Astrocyte of the cerebellum (primary cell): ENCODE measurements around the gene AATF.

Source experiments
- DNase-seq: peaks from one replicate; pipeline ENCODE4 v3.0.0-alpha.2; 2011; ENCODE audit warnings: low read depth
- H3K4me3 ChIP-seq: 2 replicates; pipeline ENCODE4 v1.5.1; 2011; ENCODE audit warnings: mild to moderate bottlenecking, low read depth, low read length, moderate library complexity
- CTCF ChIP-seq: IDR thresholded peaks from 2 replicates; pipeline ENCODE4 v1.5.1; 2012; ENCODE audit warnings: low read length, low read depth, moderate library complexity, mild to moderate bottlenecking; ENCODE audit errors: missing control alignments
- in situ Hi-C: cut with HindIII; loops from 2 replicates; pipeline ENCODE4 v1.10.0; 2017; ENCODE audit warnings: low sequenced_read_pairs

The AATF gene

GRCh38 chr17:36922175-36922574 lies 26.6 kb upstream of the AATF start:
- no peak for DNase-seq
- no peak overlapping the region for H3K4me3 ChIP-seq
- TF ChIP-seq CTCF = no peak
- in situ Hi-C loops = no loop called here

- no peak overlapping the region for H3K4me3 ChIP-seq
- in situ Hi-C loops = no loop called here
- TF ChIP-seq CTCF = no peak
- DNase-seq = no peak
These were observed 24.9 kb upstream of the AATF start for GRCh38 chr17:36923814-36924221.

GRCh38 chr17:36926226-36926625 lies 22.5 kb upstream of the AATF start:
- no peak overlapping the region for H3K4me3 ChIP-seq
- no peak for DNase-seq
- no peak for TF ChIP-seq CTCF
- in situ Hi-C loops = no loop called here

DNA sequence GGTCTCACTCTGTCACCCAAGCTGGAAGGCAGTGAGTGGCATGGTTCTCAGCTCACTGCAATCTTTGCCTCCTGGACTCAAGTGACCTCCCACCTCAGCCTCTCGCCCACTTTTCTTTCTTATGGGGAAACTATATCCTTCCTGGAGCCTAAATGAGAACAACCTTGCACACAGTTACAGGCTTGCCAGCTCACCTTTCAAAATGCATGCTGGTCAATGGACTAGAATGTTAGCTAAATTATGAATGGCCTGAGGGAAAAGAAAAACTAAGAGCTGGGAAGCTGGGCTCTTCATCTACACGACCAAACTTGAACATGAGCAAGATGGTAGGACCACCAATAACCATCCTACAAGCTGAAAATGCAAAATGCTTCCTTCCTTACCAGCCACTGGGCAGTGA lies 22.1 kb upstream of the AATF start:
- TF ChIP-seq CTCF = no peak
- in situ Hi-C loops = no loop called here
- no peak for DNase-seq
- no peak overlapping the region for H3K4me3 ChIP-seq

GRCh38 chr17:36928471-36929345 lies 20.0 kb upstream of the AATF start:
- no peak overlapping the region for H3K4me3 ChIP-seq
- DNase-seq = no peak
- TF ChIP-seq CTCF = no peak
- in situ Hi-C loops = no loop called here

DNA sequence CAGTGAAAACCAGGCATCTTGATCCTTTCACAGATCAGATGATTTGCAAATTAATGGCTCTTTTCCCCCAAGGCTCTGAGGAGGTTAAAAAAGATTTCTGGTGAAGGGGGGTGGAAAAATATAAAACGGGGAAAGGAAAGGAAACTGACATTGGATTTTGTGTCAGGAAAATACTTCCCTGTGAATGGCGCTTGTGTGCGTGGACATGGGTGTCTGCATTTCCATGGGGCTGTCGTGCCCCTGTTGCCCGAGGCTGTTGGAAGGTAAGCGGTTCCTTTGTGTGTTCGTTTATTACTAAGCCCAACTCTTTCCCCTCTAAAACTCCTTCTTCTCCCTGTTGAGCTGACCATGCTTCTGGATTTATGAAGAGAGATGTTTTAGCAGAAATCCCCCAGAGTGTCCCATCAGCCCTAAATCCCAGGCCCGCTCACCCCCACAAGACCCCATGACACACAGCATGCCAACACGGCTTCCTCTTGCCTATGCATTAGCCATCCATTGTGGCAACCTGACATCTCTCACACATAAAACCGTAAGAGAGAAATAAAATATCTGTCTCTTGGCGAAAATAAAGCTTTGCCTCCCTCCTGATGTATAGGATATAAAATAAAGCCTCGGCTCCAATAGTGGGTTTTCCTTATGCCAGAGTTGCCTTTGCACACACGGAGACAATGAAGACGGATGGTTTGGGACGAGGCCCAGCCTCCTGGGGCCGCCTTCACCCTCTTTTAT lies 18.7 kb upstream of the AATF start:
- in situ Hi-C loops = no loop called here
- H3K4me3 ChIP-seq = no peak overlapping the region
- no peak for TF ChIP-seq CTCF
- DNase-seq = no peak
